SU-DHL-6 (cell line): ENCODE results near the gene DLGAP3.

Source experiments
- CTCF ChIP-seq: fragments of 200-600 bp; sonication (generic); IDR thresholded peaks from one replicate; pipeline ENCODE4 v1.5.1; 2017; ENCODE audit warnings: antibody characterized with exemption, mild to moderate bottlenecking, low read length, moderate library complexity; ENCODE audit not compliant: insufficient read depth, poor library complexity, severe bottlenecking
- EZH2phosphoT487 ChIP-seq: fragments of 200-600 bp; sonication (generic), shearing (Covaris generic); conservative IDR thresholded peaks from 2 replicates; pipeline ENCODE4 v1.6.1; 2018; ENCODE audit warnings: mild to moderate bottlenecking, antibody characterized with exemption, low read length, moderate library complexity, mixed read lengths

DNA sequence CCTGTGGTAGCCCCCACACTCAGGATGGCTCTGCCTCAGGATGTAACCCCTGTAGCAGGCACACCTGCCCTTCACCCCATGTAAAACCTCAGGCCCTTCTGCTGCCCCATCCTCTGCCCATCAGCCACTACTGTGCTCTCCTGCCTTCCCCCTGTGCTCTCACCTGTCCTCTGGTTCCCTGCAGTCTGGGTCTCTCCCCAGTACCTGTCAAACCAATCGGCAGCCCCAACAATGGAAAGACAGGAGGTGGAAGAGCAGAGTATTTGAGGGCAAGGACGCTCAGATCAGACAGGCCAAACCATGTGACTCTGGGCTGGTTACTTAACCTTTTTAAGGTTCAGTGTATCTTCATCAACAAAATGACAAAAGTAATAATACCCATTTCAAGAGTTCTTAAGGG, 100.8 kb downstream of the DLGAP3 start:
- TF ChIP-seq CTCF (no peak), EZH2phosphoT487 (no peak)
